T follicular helper cell (primary cell): ENCODE measurements around the gene DCLK2.

ENCODE experiments used
- DNase-seq: peaks from one replicate; pipeline ENCODE4 v3.0.0-alpha.2; 2020; ENCODE audit warnings: low read depth

The DCLK2 gene

DNA sequence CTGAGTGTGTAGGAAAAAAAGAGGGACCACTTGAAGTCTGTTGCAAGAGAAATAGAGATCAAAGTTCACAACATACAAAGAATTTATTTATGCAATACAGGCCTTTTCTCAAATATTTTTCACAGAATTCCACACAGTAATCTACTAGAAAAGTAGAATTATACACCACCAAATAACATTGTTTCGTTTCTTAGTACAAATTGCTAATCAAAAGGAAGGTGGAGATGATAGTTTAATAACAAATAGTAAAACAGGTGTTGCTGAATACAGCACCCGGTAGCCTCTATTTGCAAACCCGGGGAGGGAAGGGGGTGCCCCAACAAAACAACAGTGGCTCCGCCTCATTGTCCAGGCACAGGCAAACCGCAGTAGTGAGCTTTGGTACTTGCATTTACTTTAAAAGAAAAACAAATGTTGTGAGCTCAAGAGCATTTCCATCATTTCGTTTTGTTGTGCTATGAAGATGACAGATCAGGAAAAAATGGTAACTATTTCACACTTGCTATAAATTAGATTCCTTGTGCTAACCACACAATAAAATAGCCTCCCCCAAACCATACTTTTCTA lies 186.4 kb downstream of the DCLK2 start:
- no peak for DNase-seq

GRCh38 chr4:150265806-150266205 lies 187.6 kb downstream of the DCLK2 start:
- no peak for DNase-seq

DNA sequence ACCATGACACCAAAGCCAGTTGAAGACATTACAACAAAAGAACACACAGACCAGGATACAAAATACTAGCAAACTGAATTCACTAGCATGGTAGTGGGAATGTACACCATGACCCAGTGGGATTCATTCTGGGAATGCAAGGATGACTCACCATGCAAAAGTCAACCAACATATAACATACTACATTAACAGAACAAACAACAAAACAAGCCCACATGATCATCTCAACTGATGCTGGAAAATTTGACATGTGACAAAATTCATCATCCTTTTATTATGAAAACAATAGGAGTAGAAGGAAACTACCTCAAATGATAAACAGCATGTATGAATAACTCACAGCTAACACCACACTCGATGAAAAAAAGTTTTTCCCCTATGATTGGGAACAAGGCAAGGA lies 190.2 kb downstream of the DCLK2 start:
- DNase-seq = no peak

GRCh38 chr4:150278206-150278605 lies 200.0 kb downstream of the DCLK2 start:
- no peak for DNase-seq

GRCh38 chr4:150280081-150280895 lies 202.0 kb downstream of the DCLK2 start:
- no peak for DNase-seq

DNA sequence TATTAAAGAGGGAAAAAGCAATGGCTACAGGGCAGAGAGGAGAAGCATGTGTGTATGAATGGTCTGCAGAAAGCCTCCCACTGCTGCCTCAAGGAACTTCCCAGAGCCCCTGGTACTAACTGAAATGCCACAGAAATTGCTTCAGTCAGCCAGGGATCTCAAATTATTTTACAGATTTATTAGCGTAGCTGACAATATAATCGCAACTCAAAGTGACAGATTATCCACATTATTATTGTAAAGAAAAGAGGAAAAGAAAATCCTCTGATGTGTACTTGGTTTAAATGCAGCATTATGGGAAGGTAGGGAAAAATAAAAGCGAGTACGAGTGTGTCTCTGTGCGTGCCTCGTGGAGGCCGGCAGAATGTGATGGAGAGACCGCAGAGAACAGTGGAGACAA lies 202.7 kb downstream of the DCLK2 start:
- no peak for DNase-seq

GRCh38 chr4:150283689-150284088 lies 205.4 kb downstream of the DCLK2 start:
- DNase-seq = no peak

- no peak for DNase-seq
Observed at GRCh38 chr4:150286656-150287055, 208.4 kb downstream of the DCLK2 start.

DNA sequence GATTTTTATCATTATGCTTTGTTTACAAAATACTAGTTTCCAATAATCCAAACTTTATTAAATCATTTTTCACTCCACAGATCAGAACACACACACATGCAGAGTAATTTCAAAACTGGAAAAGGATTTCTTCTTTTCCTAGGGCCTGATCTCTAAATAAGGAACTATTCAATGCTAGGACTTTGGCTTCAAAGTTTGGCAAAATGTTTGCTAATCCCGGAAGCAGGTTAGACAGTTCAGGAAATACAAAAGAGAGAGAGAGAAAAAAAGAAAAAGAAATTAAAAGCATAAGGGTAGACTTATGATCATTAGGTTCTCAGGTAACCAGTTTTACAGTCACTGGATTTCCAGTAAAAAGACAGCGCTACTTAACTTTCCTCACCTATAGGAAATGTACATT lies 211.0 kb downstream of the DCLK2 start:
- DNase-seq = no peak

DNA sequence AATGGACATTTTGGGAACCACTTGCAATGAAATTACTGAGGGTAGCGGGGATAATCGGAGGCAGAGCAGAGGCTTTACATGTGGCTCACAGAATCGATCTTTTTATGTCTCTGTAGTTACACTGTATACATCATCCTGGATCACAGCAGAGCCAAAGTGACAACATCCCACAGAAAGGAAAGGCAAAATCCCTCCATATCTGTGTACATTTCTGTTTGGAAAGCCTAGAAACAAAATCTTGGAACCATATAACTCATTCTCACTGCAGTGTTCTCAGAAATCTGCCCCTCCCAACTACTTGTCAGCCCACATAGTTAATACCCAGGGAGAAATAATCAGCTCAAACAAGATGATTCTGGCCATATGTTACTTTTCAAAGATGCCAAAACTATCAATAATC lies 211.6 kb downstream of the DCLK2 start:
- no peak for DNase-seq

DNA sequence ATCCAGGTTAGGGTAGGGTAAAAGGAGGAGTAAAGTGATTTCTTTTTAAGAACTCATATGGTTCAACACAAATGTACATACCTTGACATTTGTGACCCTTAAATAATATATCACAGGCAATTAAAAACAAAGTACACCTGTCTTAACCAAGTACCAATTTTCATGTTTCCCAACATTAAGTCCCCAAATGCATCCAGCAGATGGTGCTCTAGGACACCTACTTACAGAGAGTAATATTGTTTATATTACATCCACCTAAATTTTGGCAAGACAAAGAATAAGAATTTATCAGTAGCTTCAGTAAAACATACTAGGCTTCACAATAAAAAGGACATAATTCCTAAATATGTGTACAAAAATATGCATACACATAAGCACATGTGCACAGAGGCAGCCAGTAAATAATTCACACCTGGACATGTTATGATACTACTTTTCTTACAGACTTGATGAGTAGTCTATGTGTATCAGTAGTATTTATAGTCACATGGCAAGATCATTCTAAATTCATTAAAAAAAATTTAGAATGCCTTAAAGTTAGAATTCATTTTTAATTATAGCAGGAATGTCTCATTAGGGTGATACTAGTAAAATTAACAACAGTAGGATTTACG lies 219.7 kb downstream of the DCLK2 start:
- DNase-seq = peak; percentile 17

DNA sequence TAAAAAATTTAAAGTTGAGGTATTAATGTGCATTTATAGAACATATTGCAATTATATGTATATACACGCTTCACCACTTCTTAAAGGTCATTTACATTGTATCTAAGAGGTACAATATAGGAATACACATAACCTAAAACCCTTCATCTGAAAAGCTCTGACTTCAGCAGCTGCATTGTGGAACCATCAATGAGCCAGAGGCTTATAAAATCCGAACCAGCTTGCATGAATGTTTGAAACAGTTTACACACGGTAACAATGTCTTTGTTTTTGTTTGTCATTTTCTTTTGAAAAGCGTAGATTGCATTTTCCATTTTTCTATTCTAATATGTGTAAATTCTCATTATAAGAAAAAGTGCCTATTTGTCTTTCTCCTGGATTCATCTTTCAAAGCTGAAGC lies 221.6 kb downstream of the DCLK2 start:
- DNase-seq = no peak

- no peak for DNase-seq
Observed at GRCh38 chr4:150302553-150302952, 224.3 kb downstream of the DCLK2 start.

GRCh38 chr4:150305995-150306394 lies 227.8 kb downstream of the DCLK2 start:
- no peak for DNase-seq

DNA sequence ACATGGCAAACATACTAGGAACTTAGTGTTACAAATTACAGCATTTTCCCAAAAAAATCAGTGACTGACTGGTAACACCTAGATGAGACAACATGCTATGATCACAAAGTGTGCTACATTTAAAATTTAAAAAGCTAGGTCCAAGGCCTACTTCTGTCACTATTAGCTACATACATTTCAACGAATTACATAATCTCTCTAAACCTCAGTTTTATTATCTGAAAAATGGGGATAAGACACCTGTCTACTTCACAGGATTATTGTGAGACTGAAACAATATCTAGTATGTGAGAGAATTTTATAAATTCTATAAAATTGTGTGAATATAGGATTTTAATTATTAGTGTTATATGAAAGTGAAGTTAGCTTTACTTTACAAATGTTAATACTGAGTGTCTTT lies 228.5 kb downstream of the DCLK2 start:
- DNase-seq = no peak
